H1 (cell line): Measurements from ENCODE around the gene GRIA2. TPM values are rescaled to one million over a fixed set of nuclear protein-coding genes. Genes with fewer than 3 reads are reported as not detected.

Source experiments
- CTCF ChIA-PET: fragments of 300-600 bp; sonication (Branson Sonifier 250); formaldehyde crosslinking; loops from one replicate; lab custom pipeline; 2021; ENCODE audit not compliant: partially characterized antibody; lab: Charles Lee
- POLR2A ChIA-PET: fragments of 300-600 bp; sonication (Branson Sonifier 250); formaldehyde crosslinking; loops from one replicate; lab custom pipeline; 2021; ENCODE audit warnings: inconsistent platforms; ENCODE audit not compliant: partially characterized antibody; lab: Charles Lee
- DNase-seq, 2 experiments: peaks; one replicate each; pipeline versions ENCODE4 v3.0.0 to v3.0.0-alpha.2; 2010 to 2022; ENCODE audit warnings: low spot score in 2 of 2, low read depth in 1 of 2, mixed read lengths in 1 of 2
- FAIRE-seq: peaks from 2 replicates; lab custom pipeline; 2011; peaks lifted over from hg19 to GRCh38; lab: Jason Lieb, UNC
- H2AFZ ChIP-seq: 2 replicates; pipeline ENCODE4 v1.8.1; 2012; ENCODE audit warnings: low read length, inconsistent platforms
- H2AK5ac ChIP-seq: 2 replicates; pipeline ENCODE4 v1.6.1; 2013; ENCODE audit warnings: low read depth, low read length
- H2BK120ac ChIP-seq: replicated peaks from 2 replicates; pipeline ENCODE3; 2013; ENCODE audit warnings: low read depth, low read length, inconsistent platforms
- H2BK12ac ChIP-seq: 2 replicates; pipeline ENCODE4 v1.6.1; 2013; ENCODE audit warnings: low read depth, low read length
- H2BK15ac ChIP-seq: 2 replicates; pipeline ENCODE4 v1.6.1; 2013; ENCODE audit warnings: low read length
- H2BK20ac ChIP-seq: 2 replicates; pipeline ENCODE4 v1.6.1; 2013; ENCODE audit warnings: low read length
- H2BK5ac ChIP-seq: 2 replicates; pipeline ENCODE4 v1.6.1; 2013; ENCODE audit warnings: low read depth, low read length
- H3K14ac ChIP-seq: 2 replicates; pipeline ENCODE4 v1.6.1; 2013; ENCODE audit warnings: inconsistent platforms; ENCODE audit not compliant: insufficient read length
- H3K18ac ChIP-seq: 2 replicates; pipeline ENCODE4 v1.6.1; 2013; ENCODE audit warnings: low read length; ENCODE audit errors: extremely low read depth
- H3K23ac ChIP-seq: 2 replicates; pipeline ENCODE4 v1.6.1; 2013; ENCODE audit warnings: inconsistent platforms; ENCODE audit not compliant: insufficient read length
- H3K23me2 ChIP-seq: 2 replicates; pipeline ENCODE4 v1.6.1; 2013; ENCODE audit warnings: low read depth, low read length
- H3K27ac ChIP-seq: 2 replicates; pipeline ENCODE4 v1.6.1; 2011; ENCODE audit warnings: low read depth, low read length, inconsistent platforms
- H3K27me3 ChIP-seq, 4 experiments: replicated peaks in 1 of 4; 1 replicate in 1 of 4; 2 replicates in 3 of 4; pipeline versions ENCODE4 v1.6.1 to v1.8.1; 2011 to 2013; ENCODE audit warnings: low read length in 3 of 4, mild to moderate bottlenecking in 3 of 4, inconsistent platforms in 2 of 4, mixed read lengths in 2 of 4, moderate library complexity in 1 of 4; ENCODE audit not compliant: control insufficient read depth in 3 of 4, insufficient read depth in 3 of 4; ENCODE audit errors: extremely low read depth in 1 of 4
- H3K36me3 ChIP-seq, 4 experiments: 2 replicates each; pipeline versions ENCODE4 v1.6.1 to v1.8.1; 2011 to 2013; ENCODE audit warnings: mild to moderate bottlenecking in 4 of 4, low read length in 3 of 4, moderate library complexity in 2 of 4, control low read depth in 1 of 4, inconsistent platforms in 1 of 4; ENCODE audit not compliant: insufficient read depth in 4 of 4, control insufficient read depth in 2 of 4
- H3K4ac ChIP-seq: replicated peaks from 2 replicates; pipeline ENCODE3; 2013; ENCODE audit warnings: low read length, low read depth, mixed read lengths, inconsistent platforms; ENCODE audit not compliant: insufficient read length
- H3K4me1 ChIP-seq, 4 experiments: replicated peaks in 1 of 4; 1 replicate in 1 of 4; 2 replicates in 3 of 4; pipeline versions ENCODE4 v1.6.1 to v1.8.1; 2011 to 2013; ENCODE audit warnings: low read length in 3 of 4, inconsistent platforms in 2 of 4, mixed read lengths in 1 of 4; ENCODE audit not compliant: insufficient read depth in 4 of 4, control insufficient read depth in 3 of 4
- H3K4me2 ChIP-seq, 2 experiments: 2 replicates each; pipeline versions ENCODE4 v1.6.1 to v1.8.1; 2011 to 2013; ENCODE audit warnings: low read depth in 2 of 2, low read length in 2 of 2, control low read depth in 1 of 2, inconsistent platforms in 1 of 2, mild to moderate bottlenecking in 1 of 2; ENCODE audit not compliant: insufficient read depth in 1 of 2
- H3K4me3 ChIP-seq, 4 experiments: fragments of 200-600, 300-600 bp in 1 of 4; sonication (generic), shearing (Covaris generic), sonication (Bioruptor Twin) in 1 of 4; 2 replicates each; pipeline versions ENCODE4 v1.5.1 to v1.8.1; 2011 to 2016; ENCODE audit warnings: low read length in 4 of 4, low read depth in 3 of 4, control low read depth in 2 of 4, inconsistent platforms in 2 of 4, mild to moderate bottlenecking in 2 of 4, mixed read lengths in 1 of 4, moderate library complexity in 1 of 4; ENCODE audit not compliant: insufficient read depth in 2 of 4; ENCODE audit errors: extremely low read depth in 1 of 4
- H3K56ac ChIP-seq: replicated peaks from 2 replicates; pipeline ENCODE3; 2013; ENCODE audit warnings: low read depth, mild to moderate bottlenecking, mixed read lengths, low read length, inconsistent platforms; ENCODE audit not compliant: insufficient read length
- H3K79me1 ChIP-seq: 2 replicates; pipeline ENCODE4 v1.6.1; 2013; ENCODE audit warnings: low read depth, low read length, control low read depth
- H3K79me2 ChIP-seq, 2 experiments: 2 replicates each; pipeline versions ENCODE4 v1.6.1 to v1.8.1; 2012 to 2013; ENCODE audit warnings: low read length in 2 of 2, mild to moderate bottlenecking in 2 of 2, inconsistent platforms in 1 of 2; ENCODE audit not compliant: insufficient read depth in 2 of 2, control insufficient read depth in 1 of 2
- H3K9ac ChIP-seq, 4 experiments: replicated peaks in 1 of 4; 1 replicate in 1 of 4; 2 replicates in 3 of 4; pipeline versions ENCODE4 v1.6.1 to v1.8.1; 2011 to 2013; ENCODE audit warnings: low read depth in 3 of 4, low read length in 3 of 4, control low read depth in 2 of 4, mild to moderate bottlenecking in 2 of 4, moderate library complexity in 2 of 4, inconsistent platforms in 1 of 4; ENCODE audit errors: extremely low read depth in 1 of 4
- H3K9me3 ChIP-seq, 2 experiments: 2 replicates each; pipeline versions ENCODE4 v1.6.1 to v1.8.1; 2012 to 2013; ENCODE audit warnings: mild to moderate bottlenecking in 2 of 2, moderate library complexity in 2 of 2, control low read depth in 1 of 2, inconsistent platforms in 1 of 2, low read depth in 1 of 2, low read length in 1 of 2, mixed read lengths in 1 of 2; ENCODE audit not compliant: insufficient read depth in 2 of 2
- H4K20me1 ChIP-seq, 2 experiments: replicated peaks in 1 of 2; 2 replicates each; pipeline versions ENCODE3 to v1.8.1; 2011 to 2013; ENCODE audit warnings: inconsistent platforms in 2 of 2, low read length in 2 of 2, mild to moderate bottlenecking in 1 of 2; ENCODE audit not compliant: insufficient read depth in 2 of 2, control insufficient read depth in 1 of 2
- H4K5ac ChIP-seq: 2 replicates; pipeline ENCODE4 v1.6.1; 2013; ENCODE audit warnings: low read length, low read depth, mixed read lengths, inconsistent platforms; ENCODE audit not compliant: insufficient read length
- H4K8ac ChIP-seq: 2 replicates; pipeline ENCODE4 v1.8.0; 2013; ENCODE audit warnings: mild to moderate bottlenecking, moderate library complexity, low read length, inconsistent platforms; ENCODE audit not compliant: insufficient read depth; ENCODE audit errors: extremely low read depth
- H4K91ac ChIP-seq: replicated peaks from 2 replicates; pipeline ENCODE3; 2013; ENCODE audit warnings: low read length, mixed read lengths, inconsistent platforms; ENCODE audit not compliant: insufficient read length
- ASH2L ChIP-seq: fragments of 200-600, 300-600 bp; sonication (generic); IDR thresholded peaks from one replicate; pipeline ENCODE4 v1.7.1; 2017; ENCODE audit warnings: low read length
- ATF2 ChIP-seq: IDR thresholded peaks from 2 replicates; pipeline ENCODE4 v1.6.1; 2012; ENCODE audit warnings: low read length, inconsistent platforms
- ATF3 ChIP-seq: IDR thresholded peaks from 2 replicates; pipeline ENCODE4 v1.6.1; 2011; ENCODE audit warnings: low read depth, mild to moderate bottlenecking, low read length; ENCODE audit not compliant: insufficient read depth
- CTBP2 ChIP-seq: IDR thresholded peaks from 2 replicates; pipeline ENCODE4 v1.7.0; 2011; ENCODE audit warnings: borderline replicate concordance, mild to moderate bottlenecking, moderate library complexity, mixed read lengths, low read length; ENCODE audit not compliant: insufficient read depth, insufficient read length
- EZH2 ChIP-seq: fragments of 200-600 bp; sonication (generic); IDR thresholded peaks from 2 replicates; pipeline ENCODE4 v1.7.1; 2012; ENCODE audit warnings: low read depth, mild to moderate bottlenecking, moderate library complexity, low read length, inconsistent platforms; ENCODE audit not compliant: severe bottlenecking
- GTF2F1 ChIP-seq: IDR thresholded peaks from 2 replicates; pipeline ENCODE4 v1.6.1; 2012; ENCODE audit warnings: low read depth, low read length, improper control_type of control experiment, borderline replicate concordance
- JUN ChIP-seq: IDR thresholded peaks from 2 replicates; pipeline ENCODE4 v1.6.1; 2011; ENCODE audit warnings: low read depth, mild to moderate bottlenecking, improper control_type of control experiment, low read length
- NRF1 ChIP-seq: IDR thresholded peaks from 2 replicates; pipeline ENCODE4 v1.6.1; 2011; ENCODE audit warnings: mild to moderate bottlenecking, low read depth, low read length, improper control_type of control experiment
- POU5F1 ChIP-seq: IDR thresholded peaks from 2 replicates; pipeline ENCODE4 v1.6.1; 2011; ENCODE audit warnings: low read depth, mild to moderate bottlenecking, low read length, moderate library complexity
- RXRA ChIP-seq: IDR thresholded peaks from 2 replicates; pipeline ENCODE4 v1.6.1; 2011; ENCODE audit warnings: low read depth, mild to moderate bottlenecking, low read length, moderate library complexity; ENCODE audit not compliant: insufficient read depth
- YY1 ChIP-seq: IDR thresholded peaks from 2 replicates; pipeline ENCODE4 v1.6.1; 2011; ENCODE audit warnings: low read depth, mild to moderate bottlenecking, low read length
- ZNF274 ChIP-seq: IDR thresholded peaks from 2 replicates; pipeline ENCODE4 v1.7.0; 2012; ENCODE audit warnings: low read length, borderline replicate concordance; ENCODE audit errors: extremely low read depth
- WGBS, 2 experiments: shearing (Covaris generic) in 1 of 2; methylation state at CpG; one replicate each; pipeline versions ENCODE4 v1.1.6 to v1.1.7; 2013 to 2015; ENCODE audit warnings: low lambda C conversion rate in 2 of 2, mixed read lengths in 2 of 2, inconsistent platforms in 1 of 2, low coverage in 1 of 2, missing lambda C conversion rate in 1 of 2; ENCODE audit not compliant: insufficient replicate concordance in 2 of 2, insufficient coverage in 1 of 2, insufficient read length in 1 of 2; ENCODE audit errors: extremely low coverage in 1 of 2, missing lambda C conversion rate in 1 of 2; 5-methylcytosine and 5-hydroxymethylcytosine counted together
- polyA plus RNA-seq, 7 experiments: library from polyadenylated mRNA; depleted of rRNA in 3 of 7; stranded (reverse) in 5 of 7; unstranded in 2 of 7; fragments of >200 nt in 5 of 7; fragments of 200-250 nt in 2 of 7; gene quantifications; 1 replicate in 5 of 7; 2 replicates in 1 of 7; 4 replicates in 1 of 7; pipeline versions ENCODE4 v1.2.1 to v1.2.3, GENCODE V29; 2011 to 2013; ENCODE audit warnings: missing spikeins in 2 of 7, mixed read lengths in 2 of 7
- total RNA-seq: library from RNA; stranded (reverse); fragmentation: NEBNext Ultra II Directional; extraction: Animal tissue kit (Norgen Biotek cat#: 25700); gene quantifications from 2 replicates; pipeline ENCODE4 v1.2.1, GENCODE V29; 2021

GRIA2 gene
- total and polyA plus RNA-seq, 2 of the 8 experiments (the other 6 are each of a cell fraction or from before 2014, with no cell fraction given) = not detected

- no peak overlapping the region for H3K4me3 ChIP-seq
- no peak overlapping the region for H3K23ac ChIP-seq
- H2BK20ac ChIP-seq = no peak overlapping the region
- DNase-seq = no peak
- H3K79me2 ChIP-seq = no peaks in the 10 kb centered on the region
- H4K8ac ChIP-seq = no peak overlapping the region
- no peaks in the 10 kb centered on the region for H3K23me2 ChIP-seq
- no peak overlapping the region for H2BK15ac ChIP-seq
- H4K91ac ChIP-seq = no peak overlapping the region
- no peaks in the 10 kb centered on the region for H3K9me3 ChIP-seq
- no peaks in the 10 kb centered on the region for H3K27me3 ChIP-seq
- 86% methylated on average over 3 of the region's 3 CpGs; no CpG with 5 or more reads in 1 of the 2 experiments for WGBS, 2 experiments
- no peak overlapping the region for H4K5ac ChIP-seq
- H4K20me1 ChIP-seq = no peaks in the 10 kb centered on the region
- no peak overlapping the region for H2BK12ac ChIP-seq
- no peak overlapping the region for H3K18ac ChIP-seq
- no peak overlapping the region for H3K14ac ChIP-seq
- H2BK5ac ChIP-seq = no peak overlapping the region
- no peak overlapping the region for H2AK5ac ChIP-seq
- no peaks in the 10 kb centered on the region for H3K4me1 ChIP-seq
- no peak overlapping the region for H3K4ac ChIP-seq
- no peak overlapping the region for H2BK120ac ChIP-seq
- H3K9ac ChIP-seq = no peak overlapping the region
- H3K56ac ChIP-seq = no peak overlapping the region
- H3K27ac ChIP-seq = no peak overlapping the region
- no peak for FAIRE-seq
- H3K36me3 ChIP-seq = no peaks in the 10 kb centered on the region
- H2AFZ ChIP-seq = no peak overlapping the region
- CTCF ChIA-PET = interaction anchor here (0.7 to 1.4 kb wide), 5 partner anchors 15 to 138 kb away, joined by 3 to 5 read pairs (median 4); partner anchors contain the start of gene GRIA2
- H3K4me2 ChIP-seq = no peak overlapping the region
- H3K79me1 ChIP-seq = no peaks in the 10 kb centered on the region
- POLR2A ChIA-PET = no interaction called here
- TF ChIP-seq NRF1 (no peak), ZNF274 (no peak), ATF3 (no peak), ASH2L (no peak), JUN (no peak), ATF2 (no peak), RXRA (no peak), YY1 (no peak), EZH2 (no peak), CTBP2 (no peak), POU5F1 (no peak), GTF2F1 (no peak)
These were observed 70.1 kb downstream of the GRIA2 start for GRCh38 chr4:157290622-157291021.
